ENCODE measurements around the gene RGS10. TPM values are rescaled to one million over a fixed set of nuclear protein-coding genes. Genes with fewer than 3 reads are reported as not detected.

Gene RGS10
- total RNA-seq, 6 donors from 2014 or later: 11.7 to 39.3 (median 26.5) TPM

GRCh38 chr10:119483001-119483400 is 59.5 kb downstream of the RGS10 start:
- DNase-seq (no peak), ATAC-seq (ENCODE audit: low FRiP score in 2 of 2) (no peak)
- 81 to 91% methylated on average over 6 of the region's 6 CpGs for WGBS, 2 donors
- peak overlapping the region in 1 of 4 donors; percentile 32 for H3K27ac ChIP-seq
- H3K9me3 ChIP-seq: no peaks in the 10 kb centered on the region
- H3K4me1 ChIP-seq: no peaks in the 10 kb centered on the region
- no peak overlapping the region for H3K4me3 ChIP-seq
- H3K36me3 ChIP-seq: no peaks in the 10 kb centered on the region
- TF ChIP-seq CTCF (IDR thresholded peaks at IDR 0.05): no peak
- TF ChIP-seq POLR2AphosphoS5 (IDR thresholded peaks at IDR 0.05): no peak
- no peak for TF ChIP-seq POLR2A (IDR thresholded peaks at IDR 0.05)
- TF ChIP-seq EP300 (IDR thresholded peaks at IDR 0.05): no peak
- no peaks in the 10 kb centered on the region for H3K27me3 ChIP-seq

- no peak overlapping the region for H3K4me3 ChIP-seq
- TF ChIP-seq POLR2AphosphoS5 (IDR thresholded peaks at IDR 0.05) (no peak), CTCF (IDR thresholded peaks at IDR 0.05) (no peak), POLR2A (IDR thresholded peaks at IDR 0.05) (no peak), EP300 (IDR thresholded peaks at IDR 0.05) (no peak)
- no peak for ATAC-seq (ENCODE audit: low FRiP score in 2 of 2)
- no peaks in the 10 kb centered on the region for H3K27me3 ChIP-seq
- H3K9me3 ChIP-seq: no peaks in the 10 kb centered on the region
- H3K4me1 ChIP-seq: no peaks in the 10 kb centered on the region
- H3K36me3 ChIP-seq: no peaks in the 10 kb centered on the region
- no peak overlapping the region for H3K27ac ChIP-seq
- WGBS, 2 donors: 86 to 91% methylated on average over 9 to 12 of the region's 12 CpGs
- no peak for DNase-seq
Observed at GRCh38 chr10:119481781-119482426, 60.6 kb downstream of the RGS10 start.

GRCh38 chr10:119480667-119481066 is 61.9 kb downstream of the RGS10 start:
- DNase-seq: no peak

GRCh38 chr10:119479532-119479931 is 63.0 kb downstream of the RGS10 start:
- DNase-seq (no peak), ATAC-seq (ENCODE audit: low FRiP score in 2 of 2) (no peak)
- no peak for TF ChIP-seq POLR2AphosphoS5 (IDR thresholded peaks at IDR 0.05)
- TF ChIP-seq EP300 (IDR thresholded peaks at IDR 0.05): no peak
- no peak for TF ChIP-seq POLR2A (IDR thresholded peaks at IDR 0.05)
- TF ChIP-seq CTCF (IDR thresholded peaks at IDR 0.05): no peak
- 56 to 59% methylated on average over 8 of the region's 8 CpGs for WGBS, 2 donors
- no peaks in the 10 kb centered on the region for H3K27me3 ChIP-seq
- H3K27ac ChIP-seq: no peak overlapping the region
- H3K4me3 ChIP-seq: no peak overlapping the region
- no peaks in the 10 kb centered on the region for H3K4me1 ChIP-seq
- no peaks in the 10 kb centered on the region for H3K9me3 ChIP-seq
- H3K36me3 ChIP-seq: no peaks in the 10 kb centered on the region

More at GRCh38 chr10:119480667-119481066, 61.9 kb downstream of the RGS10 start:
- H3K36me3 ChIP-seq: no peaks in the 10 kb centered on the region
- WGBS, 2 donors: 43 to 48% methylated on average over 4 of the region's 4 CpGs
- no peaks in the 10 kb centered on the region for H3K27me3 ChIP-seq
- no peaks in the 10 kb centered on the region for H3K4me1 ChIP-seq
- H3K27ac ChIP-seq: no peak overlapping the region
- H3K4me3 ChIP-seq: no peak overlapping the region
- no peak for TF ChIP-seq POLR2AphosphoS5 (IDR thresholded peaks at IDR 0.05)
- no peak for TF ChIP-seq CTCF (IDR thresholded peaks at IDR 0.05)
- no peaks in the 10 kb centered on the region for H3K9me3 ChIP-seq
- ATAC-seq (ENCODE audit: low FRiP score in 2 of 2): no peak

- H3K4me3 ChIP-seq: no peak overlapping the region
- no peaks in the 10 kb centered on the region for H3K27me3 ChIP-seq
- no peak overlapping the region for H3K27ac ChIP-seq
- TF ChIP-seq CTCF (IDR thresholded peaks at IDR 0.05): no peak
- TF ChIP-seq POLR2AphosphoS5 (IDR thresholded peaks at IDR 0.05): no peak
- TF ChIP-seq EP300 (IDR thresholded peaks at IDR 0.05): no peak
- TF ChIP-seq POLR2A (IDR thresholded peaks at IDR 0.05): no peak
- no peaks in the 10 kb centered on the region for H3K4me1 ChIP-seq
- DNase-seq (no peak), ATAC-seq (ENCODE audit: low FRiP score in 2 of 2) (no peak)
- H3K9me3 ChIP-seq: no peaks in the 10 kb centered on the region
- no peaks in the 10 kb centered on the region for H3K36me3 ChIP-seq
- 37% methylated on average over 6 of the region's 6 CpGs for WGBS, 2 donors
Observed at GRCh38 chr10:119478811-119479341, 63.6 kb downstream of the RGS10 start.

All from upper lobe of left lung (tissue), 6 donors.